ENCODE results near the gene RNF10. TPM values are rescaled to one million over a fixed set of nuclear protein-coding genes. Genes with fewer than 3 reads are reported as not detected.

The RNF10 gene
- total and polyA plus RNA-seq, 10 of the 15 experiments (the other 5 are each of a cell fraction or from before 2014, with no cell fraction given), result 48.2 to 127 (median 64.5) TPM

DNA sequence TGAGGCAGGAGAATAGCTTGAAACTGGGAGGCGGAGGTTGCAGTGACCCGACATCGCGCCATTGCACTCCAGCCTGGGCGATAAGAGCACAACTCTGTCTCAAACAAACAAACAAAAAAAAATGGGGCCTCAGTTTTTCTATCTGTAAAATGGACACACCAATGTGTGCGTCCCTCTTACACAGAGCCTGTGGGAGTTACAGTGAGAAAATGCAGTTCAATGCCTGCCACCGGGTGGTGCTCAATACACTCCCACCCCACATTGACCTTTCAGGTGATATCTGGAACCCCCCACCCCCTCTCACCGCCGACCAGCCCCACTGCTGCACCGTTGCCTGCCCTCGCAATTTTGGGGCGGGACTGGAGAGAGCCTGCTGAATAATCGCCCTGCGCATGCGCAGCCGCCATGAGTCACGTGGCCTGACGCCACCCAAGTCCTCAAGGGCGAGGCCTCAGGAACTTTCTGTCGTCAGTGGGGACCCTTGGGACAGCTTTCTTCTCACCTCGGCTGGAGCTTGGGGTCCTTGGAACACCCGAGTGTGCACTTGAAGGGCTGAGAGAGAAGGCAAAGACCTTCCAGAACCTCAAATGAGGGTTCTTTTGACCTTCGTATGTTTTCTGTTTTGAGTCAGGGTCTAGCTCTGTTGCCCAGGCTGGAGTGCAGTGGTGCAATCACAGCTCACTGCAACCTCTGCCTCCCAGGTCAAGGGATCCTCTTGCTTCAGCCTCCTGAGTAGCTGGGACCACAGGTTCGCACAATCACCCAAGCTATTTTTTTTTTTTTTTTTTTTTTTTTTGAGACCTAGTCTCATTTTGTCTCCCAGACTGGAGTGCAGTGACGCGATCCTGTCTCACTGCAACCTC is 91.6 kb downstream of the RNF10 start (continued):
- TF ChIP-seq, protein P1, sequence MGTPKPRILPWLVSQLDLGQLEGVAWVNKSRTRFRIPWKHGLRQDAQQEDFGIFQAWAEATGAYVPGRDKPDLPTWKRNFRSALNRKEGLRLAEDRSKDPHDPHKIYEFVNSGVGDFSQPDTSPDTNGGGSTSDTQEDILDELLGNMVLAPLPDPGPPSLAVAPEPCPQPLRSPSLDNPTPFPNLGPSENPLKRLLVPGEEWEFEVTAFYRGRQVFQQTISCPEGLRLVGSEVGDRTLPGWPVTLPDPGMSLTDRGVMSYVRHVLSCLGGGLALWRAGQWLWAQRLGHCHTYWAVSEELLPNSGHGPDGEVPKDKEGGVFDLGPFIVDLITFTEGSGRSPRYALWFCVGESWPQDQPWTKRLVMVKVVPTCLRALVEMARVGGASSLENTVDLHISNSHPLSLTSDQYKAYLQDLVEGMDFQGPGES (IDR thresholded peaks at IDR 0.05), result no peak
- TF ChIP-seq NR2C1 (IDR thresholded peaks at IDR 0.05) (no peak), TAF1 (IDR thresholded peaks at IDR 0.05; ENCODE audit: borderline replicate concordance, low read depth, low read length) (no peak), SMARCA5 (IDR thresholded peaks at IDR 0.05) (no peak), STAT3 (IDR thresholded peaks at IDR 0.05; ENCODE audit: low read depth, low read length) (no peak), PBX3 (IDR thresholded peaks at IDR 0.05; ENCODE audit: insufficient replicate concordance, low read depth, low read length) (no peak), SMC3 (IDR thresholded peaks at IDR 0.05; ENCODE audit: borderline replicate concordance, low read length) (peak; percentile 33), HDGF (IDR thresholded peaks at IDR 0.05) (no peak), E4F1 (IDR thresholded peaks at IDR 0.05; ENCODE audit: borderline replicate concordance, partially characterized antibody) (no peak), USF2 (IDR thresholded peaks at IDR 0.05; ENCODE audit: borderline replicate concordance, low read depth, low read length) (peak; percentile 47), FOS (IDR thresholded peaks at IDR 0.05; ENCODE audit: borderline replicate concordance, extremely low read depth, insufficient read length) (no peak), SIX5 (IDR thresholded peaks at IDR 0.05; ENCODE audit: low read depth, low read length, severe bottlenecking) (no peak), ASH2L (IDR thresholded peaks at IDR 0.05; ENCODE audit: borderline replicate concordance, low read depth) (no peak), ATF3 (IDR thresholded peaks at IDR 0.05; ENCODE audit: borderline replicate concordance, extremely low read depth, low read depth, low read length) (0 out of 2 replicates have a peak, but pooled peaks have one; percentile 45), KAT2A (conservative IDR thresholded peaks at IDR 0.05; ENCODE audit: control insufficient read depth, low read depth, low read length) (no peak), BACH1 (IDR thresholded peaks at IDR 0.05; ENCODE audit: borderline replicate concordance) (no peak), RAD51 (IDR thresholded peaks at IDR 0.05) (peak; percentile 40; the same call in 1 of the 2 replicates), ZNF622 (IDR thresholded peaks at IDR 0.05) (no peak), BCL11A (IDR thresholded peaks at IDR 0.05; ENCODE audit: low read depth, low read length) (no peak), LARP7 (IDR thresholded peaks at IDR 0.05) (no peak), MTA2 (IDR thresholded peaks at IDR 0.05; ENCODE audit: low read depth) (no peak)
- TF ChIP-seq, protein P2, sequence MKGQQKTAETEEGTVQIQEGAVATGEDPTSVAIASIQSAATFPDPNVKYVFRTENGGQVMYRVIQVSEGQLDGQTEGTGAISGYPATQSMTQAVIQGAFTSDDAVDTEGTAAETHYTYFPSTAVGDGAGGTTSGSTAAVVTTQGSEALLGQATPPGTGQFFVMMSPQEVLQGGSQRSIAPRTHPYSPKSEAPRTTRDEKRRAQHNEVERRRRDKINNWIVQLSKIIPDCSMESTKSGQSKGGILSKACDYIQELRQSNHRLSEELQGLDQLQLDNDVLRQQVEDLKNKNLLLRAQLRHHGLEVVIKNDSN (IDR thresholded peaks at IDR 0.05; ENCODE audit: borderline replicate concordance, extremely low read length, insufficient read depth, low read depth, low read length), result peak; percentile 91

Data from GM12878 (cell line).